Myocyte (in vitro differentiated cells): Measurements from ENCODE around the gene TXNDC11. TPM values are rescaled to one million over a fixed set of nuclear protein-coding genes. Genes with fewer than 3 reads are reported as not detected.

Experiments
- DNase-seq: peaks from one replicate; pipeline ENCODE4 v3.0.0-alpha.2; 2012; ENCODE audit warnings: low read depth
- total RNA-seq: library from RNA; depleted of rRNA; stranded (reverse); fragments of >200 nt; gene quantifications from 2 replicates; pipeline ENCODE4 v1.2.3, GENCODE V29; 2014

The TXNDC11 gene
- total RNA-seq, 1 donor from 2014 or later = 33.8 TPM

DNA sequence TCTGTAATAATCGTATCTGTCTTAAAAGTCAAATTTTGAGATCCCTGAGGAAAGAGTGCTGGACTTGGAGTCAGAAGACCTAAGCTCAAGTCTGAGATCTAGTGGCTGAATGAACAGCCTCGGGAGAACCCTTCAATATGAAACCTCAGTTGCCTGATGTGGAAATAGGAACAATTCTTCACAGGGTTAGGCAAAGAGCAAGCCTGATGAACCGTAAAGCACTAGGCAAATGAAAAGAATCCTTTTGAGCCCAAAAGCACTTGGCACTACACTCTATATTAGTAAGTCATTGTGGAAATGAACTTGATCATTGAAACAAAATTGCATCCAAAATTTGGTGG is 20.2 kb downstream of the TXNDC11 start:
- DNase-seq = no peak

DNA sequence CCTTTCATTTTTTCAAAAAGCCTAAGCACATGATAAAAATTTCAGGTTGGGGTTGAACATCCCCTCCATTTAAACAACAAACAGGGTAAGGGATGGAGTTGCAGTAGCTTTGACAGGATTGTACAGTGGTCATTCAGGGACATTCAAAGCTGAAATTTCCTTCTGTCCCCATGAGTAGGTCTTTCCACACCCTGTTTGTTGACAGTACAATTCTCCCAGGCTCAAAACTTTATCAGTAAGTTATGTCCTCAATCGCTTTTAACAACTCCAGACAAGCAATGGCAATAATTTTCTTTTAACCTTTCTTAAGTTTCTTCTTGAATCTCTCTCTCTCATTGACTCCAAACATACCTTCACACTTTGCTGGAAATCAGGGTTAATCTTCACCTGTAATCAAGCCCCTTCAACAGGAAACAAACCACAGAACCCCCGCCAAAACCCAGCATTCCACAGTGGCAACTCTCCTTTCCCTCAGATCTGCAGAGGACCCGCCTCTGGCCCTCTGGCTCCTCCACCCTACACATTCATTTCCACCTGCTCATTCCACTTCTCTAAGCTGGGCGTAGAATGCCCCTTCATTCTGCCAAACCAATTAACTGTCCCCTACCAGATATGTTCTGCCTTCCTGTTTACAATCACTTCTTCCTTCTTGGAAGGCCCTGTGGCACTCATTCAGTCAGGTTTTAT is 20.7 kb downstream of the TXNDC11 start:
- DNase-seq = peak; percentile 5

GRCh38 chr16:11719762-11720161 is 22.9 kb downstream of the TXNDC11 start:
- peak; percentile 42 for DNase-seq

DNA sequence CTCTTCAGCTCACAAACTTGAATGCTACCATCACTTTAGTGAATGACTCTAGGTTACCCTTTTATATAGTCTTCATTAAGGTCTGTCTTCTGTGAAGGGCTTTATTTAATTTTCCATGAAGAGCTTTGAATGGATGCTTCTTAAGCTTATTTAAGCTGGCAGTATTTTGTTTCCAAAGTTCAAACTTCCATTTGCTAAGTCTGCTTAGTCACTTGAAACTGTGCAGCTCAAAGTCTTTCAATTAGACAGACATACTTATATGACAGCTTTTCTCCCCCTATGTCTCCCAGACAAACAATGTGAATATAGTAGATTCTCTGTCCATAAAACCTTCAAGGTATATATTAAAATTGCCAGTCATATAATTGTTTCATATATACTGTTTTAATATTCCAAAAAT is 23.5 kb downstream of the TXNDC11 start:
- no peak for DNase-seq

GRCh38 chr16:11717811-11718210 is 24.8 kb downstream of the TXNDC11 start:
- no peak for DNase-seq

DNA sequence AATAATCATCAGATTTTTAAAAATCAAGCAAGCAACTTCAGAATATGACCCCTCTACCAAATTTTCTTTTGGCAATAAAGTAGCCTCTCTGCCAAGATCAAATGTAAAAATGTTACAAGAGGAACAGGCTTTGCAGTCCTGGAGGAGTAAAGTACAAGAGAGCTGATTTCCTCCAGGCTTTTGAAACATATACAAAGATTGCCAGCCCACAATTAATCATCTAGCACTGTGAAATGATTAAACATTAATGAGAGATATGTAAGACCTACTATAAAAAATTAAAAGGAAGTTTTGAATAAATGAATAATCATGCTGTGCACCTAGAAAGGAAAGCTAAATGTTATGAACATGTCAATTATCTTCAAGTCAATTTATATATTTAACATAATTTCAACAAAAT is 26.3 kb downstream of the TXNDC11 start:
- DNase-seq = no peak

- no peak for DNase-seq
Measured at GRCh38 chr16:11715246-11715947, 27.3 kb downstream of the TXNDC11 start.

- no peak for DNase-seq
Measured at GRCh38 chr16:11712122-11712521, 30.5 kb downstream of the TXNDC11 start.

DNA sequence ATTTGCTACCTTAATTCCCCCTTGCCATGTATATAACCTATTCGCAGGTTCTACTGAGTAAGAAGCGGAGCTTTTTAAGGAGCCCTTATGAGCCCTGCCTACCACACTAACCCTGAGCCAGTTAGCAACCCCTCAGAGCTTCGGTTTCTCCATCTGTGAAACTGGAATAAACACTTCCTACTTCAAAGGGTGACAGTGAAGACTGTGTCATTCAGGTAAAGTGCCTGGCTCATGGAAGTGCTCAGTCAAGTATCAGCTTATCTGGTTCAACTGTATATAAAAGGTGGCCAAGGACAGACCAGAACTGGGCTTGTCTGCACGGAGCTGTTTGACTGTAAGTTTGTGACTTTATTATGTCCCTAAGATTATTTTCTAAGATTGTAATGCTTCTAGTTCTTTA is 31.0 kb downstream of the TXNDC11 start:
- no peak for DNase-seq

DNA sequence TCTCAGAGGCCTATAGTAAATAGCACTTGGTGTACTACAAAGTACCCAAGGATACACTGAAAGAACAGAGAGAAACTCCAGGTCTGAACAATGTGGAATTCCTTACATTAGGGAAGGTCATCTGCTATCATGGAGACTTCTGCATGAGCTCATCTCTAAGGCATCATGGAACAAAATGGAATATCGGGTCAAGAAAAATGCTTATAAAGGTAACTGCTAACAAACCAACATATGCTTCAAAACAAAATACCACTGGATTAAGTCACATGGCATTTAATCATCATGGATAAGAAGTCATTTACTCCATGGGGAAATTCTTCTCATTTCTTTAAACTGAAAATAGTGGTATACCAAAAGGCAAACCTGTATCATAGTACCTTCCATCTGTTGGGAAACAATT is 34.2 kb downstream of the TXNDC11 start:
- no peak for DNase-seq

- DNase-seq = no peak
Measured at GRCh38 chr16:11707679-11708197, 34.9 kb downstream of the TXNDC11 start.

DNA sequence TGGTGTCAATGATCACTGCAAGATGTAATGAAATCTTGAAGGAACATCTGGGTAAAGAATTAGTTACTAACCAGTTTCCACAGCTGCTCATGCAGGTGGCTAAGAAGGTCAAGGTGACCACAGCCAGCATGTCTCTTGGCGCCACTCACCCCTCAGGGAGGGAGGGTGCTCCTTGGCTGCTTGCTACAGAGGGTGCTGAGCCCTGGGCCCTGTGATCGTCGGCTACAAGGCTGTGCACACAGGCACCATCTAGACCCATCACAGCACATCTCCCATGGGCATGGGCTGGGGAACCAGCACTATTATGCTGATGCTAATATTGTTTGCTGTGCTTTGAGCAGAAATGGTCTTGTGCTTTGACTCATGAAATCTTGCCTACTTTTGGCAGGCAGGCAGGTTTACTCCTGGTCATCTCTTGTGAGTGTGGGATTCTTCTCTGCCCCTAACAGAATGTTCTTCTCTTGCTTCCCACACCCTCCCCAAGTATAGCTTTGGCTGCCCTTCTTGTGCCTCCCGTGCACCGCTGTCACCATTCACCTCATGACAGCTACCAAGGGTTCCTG is 36.4 kb downstream of the TXNDC11 start:
- no peak for DNase-seq

GRCh38 chr16:11705311-11706025 is 37.2 kb downstream of the TXNDC11 start:
- no peak for DNase-seq

DNA sequence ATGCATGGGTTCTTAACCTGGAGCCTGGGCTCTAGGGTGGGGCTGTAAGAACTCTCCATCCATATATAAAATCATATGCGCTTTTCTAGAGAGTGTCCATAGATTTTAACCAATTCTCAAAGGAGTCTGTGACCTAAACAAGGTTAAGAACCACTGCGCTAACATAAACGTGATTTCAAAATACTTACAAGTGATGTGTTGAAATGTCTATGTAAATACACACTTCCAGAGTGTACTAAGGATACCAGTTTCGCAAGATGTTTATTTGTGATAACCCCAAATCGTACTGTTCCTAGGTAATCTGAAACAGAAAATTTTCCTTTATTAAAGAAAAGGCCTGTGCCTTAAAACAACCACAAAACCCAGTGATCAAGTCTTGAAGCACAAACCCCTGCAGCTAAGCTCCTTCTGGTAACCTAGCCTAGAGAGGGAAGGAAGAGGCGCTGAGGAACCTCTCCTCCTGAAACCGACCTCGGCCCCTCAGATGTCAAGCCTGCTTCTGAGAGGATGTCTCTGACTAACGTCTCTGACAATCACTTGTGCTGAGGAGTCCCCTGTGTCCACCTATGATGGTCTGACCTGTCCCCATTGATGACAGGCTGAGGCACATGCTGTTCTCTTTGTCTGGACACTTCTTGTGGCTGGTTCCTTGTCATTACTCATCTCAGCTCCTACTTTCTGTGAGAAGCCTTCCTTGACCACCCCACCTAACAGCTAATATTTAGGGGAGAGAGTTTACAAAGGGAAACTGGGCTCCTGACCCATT is 42.2 kb downstream of the TXNDC11 start:
- no peak for DNase-seq

- no peak for DNase-seq
Measured at GRCh38 chr16:11699234-11699894, 43.3 kb downstream of the TXNDC11 start.

- DNase-seq = no peak
Measured at GRCh38 chr16:11698271-11698689, 44.4 kb downstream of the TXNDC11 start.

- no peak for DNase-seq
Measured at GRCh38 chr16:11697319-11697718, 45.3 kb downstream of the TXNDC11 start.

GRCh38 chr16:11696266-11697012 is 46.2 kb downstream of the TXNDC11 start:
- no peak for DNase-seq

GRCh38 chr16:11692651-11693050 is 50.0 kb downstream of the TXNDC11 start:
- no peak for DNase-seq

DNA sequence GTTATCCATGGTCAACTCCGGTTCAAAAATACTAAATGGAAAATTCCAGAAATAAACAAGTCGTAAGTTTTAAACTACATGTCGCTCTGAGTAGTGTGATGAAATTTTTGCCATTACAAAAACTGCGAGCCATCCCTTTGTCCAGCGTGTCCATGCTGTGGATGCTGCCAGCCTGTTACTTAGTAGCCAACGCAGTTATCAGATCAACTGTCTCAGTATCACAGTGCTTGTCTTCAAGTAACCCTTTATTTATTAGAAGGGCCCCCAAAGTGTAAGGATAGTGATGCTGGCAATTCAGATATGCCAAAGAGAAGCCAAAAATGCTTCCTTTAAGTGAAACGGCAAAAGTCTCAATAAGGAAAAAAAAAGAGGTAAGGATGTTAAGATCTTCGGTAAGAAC is 50.5 kb downstream of the TXNDC11 start:
- no peak for DNase-seq
